ENCODE results near the gene CASD1. TPM values are rescaled to one million over a fixed set of nuclear protein-coding genes. Genes with fewer than 3 reads are reported as not detected.

The CASD1 gene
- total and polyA plus RNA-seq, 7 donors = 9.2 to 20.1 (median 12.0) TPM

GRCh38 chr7:94600267-94600666 is 90.7 kb downstream of the CASD1 start:
- DNase-seq (no peak), ATAC-seq (no peak)
- 93 to 97% (median 96%) methylated on average over 3 of the region's 3 CpGs for WGBS, 3 donors
- Histone ChIP-seq H3K4me1 (no peaks in the 10 kb centered on the region), H3K27me3 (ENCODE audit: insufficient read depth in 3 of 3, low read length in 2 of 3) (no peaks in the 10 kb centered on the region), H3K27ac (no peak overlapping the region), H3K36me3 (ENCODE audit: insufficient read depth in 1 of 2, low read depth in 1 of 2) (no peaks in the 10 kb centered on the region), H3K4me3 (no peak overlapping the region), H3K9me3 (no peaks in the 10 kb centered on the region)
- TF ChIP-seq, protein P1, sequence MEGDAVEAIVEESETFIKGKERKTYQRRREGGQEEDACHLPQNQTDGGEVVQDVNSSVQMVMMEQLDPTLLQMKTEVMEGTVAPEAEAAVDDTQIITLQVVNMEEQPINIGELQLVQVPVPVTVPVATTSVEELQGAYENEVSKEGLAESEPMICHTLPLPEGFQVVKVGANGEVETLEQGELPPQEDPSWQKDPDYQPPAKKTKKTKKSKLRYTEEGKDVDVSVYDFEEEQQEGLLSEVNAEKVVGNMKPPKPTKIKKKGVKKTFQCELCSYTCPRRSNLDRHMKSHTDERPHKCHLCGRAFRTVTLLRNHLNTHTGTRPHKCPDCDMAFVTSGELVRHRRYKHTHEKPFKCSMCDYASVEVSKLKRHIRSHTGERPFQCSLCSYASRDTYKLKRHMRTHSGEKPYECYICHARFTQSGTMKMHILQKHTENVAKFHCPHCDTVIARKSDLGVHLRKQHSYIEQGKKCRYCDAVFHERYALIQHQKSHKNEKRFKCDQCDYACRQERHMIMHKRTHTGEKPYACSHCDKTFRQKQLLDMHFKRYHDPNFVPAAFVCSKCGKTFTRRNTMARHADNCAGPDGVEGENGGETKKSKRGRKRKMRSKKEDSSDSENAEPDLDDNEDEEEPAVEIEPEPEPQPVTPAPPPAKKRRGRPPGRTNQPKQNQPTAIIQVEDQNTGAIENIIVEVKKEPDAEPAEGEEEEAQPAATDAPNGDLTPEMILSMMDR (IDR thresholded peaks at IDR 0.05) = no peak
- intact Hi-C loops (cut with DNase I) = no loop called here

GRCh38 chr7:94602181-94602580 is 92.6 kb downstream of the CASD1 start:
- no peak for ATAC-seq
- DNase-seq = no peak
- H3K36me3 ChIP-seq (ENCODE audit: insufficient read depth in 1 of 2, low read depth in 1 of 2) = no peaks in the 10 kb centered on the region
- 81 to 92% (median 90%) methylated on average over 1 of the region's 1 CpG for WGBS, 3 donors
- H3K9me3 ChIP-seq = no peaks in the 10 kb centered on the region
- no peak overlapping the region for H3K4me3 ChIP-seq
- no peaks in the 10 kb centered on the region for H3K4me1 ChIP-seq
- intact Hi-C loops (cut with DNase I) = no loop called here
- H3K27me3 ChIP-seq (ENCODE audit: insufficient read depth in 3 of 3, low read length in 2 of 3) = no peaks in the 10 kb centered on the region
- TF ChIP-seq, protein P1 (IDR thresholded peaks at IDR 0.05) = no peak
- no peak overlapping the region for H3K27ac ChIP-seq

DNA sequence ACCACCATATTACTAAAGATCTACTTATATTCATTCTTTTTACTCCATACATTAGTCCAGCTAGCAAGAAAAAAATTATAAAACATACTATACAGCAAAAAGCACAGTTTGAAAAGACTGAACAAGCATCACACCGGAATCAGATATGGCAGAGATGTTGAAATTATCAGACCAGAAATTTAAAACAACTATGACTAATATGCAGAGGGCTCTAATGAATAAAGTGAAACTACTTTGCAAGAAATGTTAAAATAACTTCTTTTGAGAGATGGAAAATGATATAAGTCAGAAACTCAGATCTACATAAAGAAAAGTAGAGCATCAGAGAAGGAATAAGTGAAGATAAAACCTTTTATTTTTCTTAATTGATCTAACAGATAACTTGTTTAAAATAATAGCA is 95.4 kb downstream of the CASD1 start:
- 98 to 100% (median 100%) methylated on average over 1 of the region's 1 CpG for WGBS, 3 donors
- intact Hi-C loops (cut with DNase I) = no loop called here
- TF ChIP-seq, protein P1 (IDR thresholded peaks at IDR 0.05) = no peak
- H3K36me3 ChIP-seq (ENCODE audit: insufficient read depth in 1 of 2, low read depth in 1 of 2) = no peaks in the 10 kb centered on the region
- no peak overlapping the region for H3K27ac ChIP-seq
- H3K4me1 ChIP-seq = no peaks in the 10 kb centered on the region
- ATAC-seq (no peak), DNase-seq (no peak)
- H3K4me3 ChIP-seq = no peak overlapping the region
- no peaks in the 10 kb centered on the region for H3K27me3 ChIP-seq (ENCODE audit: insufficient read depth in 3 of 3, low read length in 2 of 3)
- H3K9me3 ChIP-seq = no peaks in the 10 kb centered on the region

Other genes with a start within 250 kb of the CASD1 start
- gene COL1A2, start 114.9 kb upstream of the CASD1 start, total RNA-seq = 10 to 100 TPM; 24.5 to 85.0 (median 36.3) TPM
- gene COL1A2, start 114.9 kb upstream of the CASD1 start, polyA plus RNA-seq = 10 to 100 TPM; 10.8 to 21.0 (median 14.2) TPM
- 10 to 100 TPM in 1 of 4 donors, 1 to 10 TPM in 3; 3.9 to 13.0 (median 7.5) TPM for gene SGCE, start 146.3 kb downstream of the CASD1 start, total RNA-seq
- 1 to 10 TPM; 5.5 to 7.0 (median 6.1) TPM for gene SGCE, start 146.3 kb downstream of the CASD1 start, polyA plus RNA-seq